Neural cell (in vitro differentiated cells): ENCODE data around the gene PTK7.

ENCODE experiments used
- EP300 ChIP-seq: fragments of 450-650 bp; conservative IDR thresholded peaks from 2 replicates; pipeline ENCODE4 v1.6.1; 2014; ENCODE audit warnings: antibody characterized with exemption, mild to moderate bottlenecking, moderate library complexity; ENCODE audit not compliant: poor library complexity, severe bottlenecking
- EZH2 ChIP-seq: fragments of 200-600, 300-800 bp; shearing (Covaris generic), sonication (generic); IDR thresholded peaks from 2 replicates; pipeline ENCODE4 v1.6.1; 2014; ENCODE audit warnings: antibody characterized with exemption, low read length, borderline replicate concordance, mild to moderate bottlenecking; ENCODE audit not compliant: insufficient read depth, poor library complexity, severe bottlenecking
- SMC3 ChIP-seq: fragments of 450-650 bp; conservative IDR thresholded peaks from 2 replicates; pipeline ENCODE4 v1.6.1; 2014; ENCODE audit warnings: antibody characterized with exemption, mild to moderate bottlenecking, moderate library complexity; ENCODE audit not compliant: poor library complexity
- TAF1 ChIP-seq: IDR thresholded peaks from 2 replicates; pipeline ENCODE4 v1.6.1; 2012; ENCODE audit warnings: low read depth
- TF ChIP-seq, protein P1 (sequence below): fragments of 450-650 bp; IDR thresholded peaks from 2 replicates; pipeline ENCODE4 v1.5.1; 2014; ENCODE audit warnings: antibody characterized with exemption, mild to moderate bottlenecking, moderate library complexity; ENCODE audit not compliant: poor library complexity, severe bottlenecking

- TF ChIP-seq EP300 (no peak), EZH2 (no peak), TAF1 (no peak), SMC3 (no peak)
- TF ChIP-seq, protein P1, sequence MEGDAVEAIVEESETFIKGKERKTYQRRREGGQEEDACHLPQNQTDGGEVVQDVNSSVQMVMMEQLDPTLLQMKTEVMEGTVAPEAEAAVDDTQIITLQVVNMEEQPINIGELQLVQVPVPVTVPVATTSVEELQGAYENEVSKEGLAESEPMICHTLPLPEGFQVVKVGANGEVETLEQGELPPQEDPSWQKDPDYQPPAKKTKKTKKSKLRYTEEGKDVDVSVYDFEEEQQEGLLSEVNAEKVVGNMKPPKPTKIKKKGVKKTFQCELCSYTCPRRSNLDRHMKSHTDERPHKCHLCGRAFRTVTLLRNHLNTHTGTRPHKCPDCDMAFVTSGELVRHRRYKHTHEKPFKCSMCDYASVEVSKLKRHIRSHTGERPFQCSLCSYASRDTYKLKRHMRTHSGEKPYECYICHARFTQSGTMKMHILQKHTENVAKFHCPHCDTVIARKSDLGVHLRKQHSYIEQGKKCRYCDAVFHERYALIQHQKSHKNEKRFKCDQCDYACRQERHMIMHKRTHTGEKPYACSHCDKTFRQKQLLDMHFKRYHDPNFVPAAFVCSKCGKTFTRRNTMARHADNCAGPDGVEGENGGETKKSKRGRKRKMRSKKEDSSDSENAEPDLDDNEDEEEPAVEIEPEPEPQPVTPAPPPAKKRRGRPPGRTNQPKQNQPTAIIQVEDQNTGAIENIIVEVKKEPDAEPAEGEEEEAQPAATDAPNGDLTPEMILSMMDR = no peak
These were observed 1.9 kb downstream of the PTK7 start for GRCh38 chr6:43077981-43078511.
